ENCODE measurements around the gene FCER2.

DNA sequence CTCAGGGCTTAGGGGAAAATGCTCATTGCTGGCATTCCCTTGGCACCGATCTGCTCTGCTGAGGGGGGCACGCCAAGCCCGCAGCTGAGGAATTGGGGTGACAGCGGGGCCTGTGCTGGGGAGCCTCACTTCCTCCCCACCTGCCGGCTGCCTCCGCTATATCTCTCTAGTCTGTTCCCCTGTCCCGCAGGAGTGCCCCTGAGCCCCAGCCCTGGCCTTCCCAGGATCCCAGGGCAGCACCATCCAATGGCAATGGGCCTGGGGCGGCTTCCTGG, 55.6 kb downstream of the FCER2 start:
- TF ChIP-seq, protein P1, sequence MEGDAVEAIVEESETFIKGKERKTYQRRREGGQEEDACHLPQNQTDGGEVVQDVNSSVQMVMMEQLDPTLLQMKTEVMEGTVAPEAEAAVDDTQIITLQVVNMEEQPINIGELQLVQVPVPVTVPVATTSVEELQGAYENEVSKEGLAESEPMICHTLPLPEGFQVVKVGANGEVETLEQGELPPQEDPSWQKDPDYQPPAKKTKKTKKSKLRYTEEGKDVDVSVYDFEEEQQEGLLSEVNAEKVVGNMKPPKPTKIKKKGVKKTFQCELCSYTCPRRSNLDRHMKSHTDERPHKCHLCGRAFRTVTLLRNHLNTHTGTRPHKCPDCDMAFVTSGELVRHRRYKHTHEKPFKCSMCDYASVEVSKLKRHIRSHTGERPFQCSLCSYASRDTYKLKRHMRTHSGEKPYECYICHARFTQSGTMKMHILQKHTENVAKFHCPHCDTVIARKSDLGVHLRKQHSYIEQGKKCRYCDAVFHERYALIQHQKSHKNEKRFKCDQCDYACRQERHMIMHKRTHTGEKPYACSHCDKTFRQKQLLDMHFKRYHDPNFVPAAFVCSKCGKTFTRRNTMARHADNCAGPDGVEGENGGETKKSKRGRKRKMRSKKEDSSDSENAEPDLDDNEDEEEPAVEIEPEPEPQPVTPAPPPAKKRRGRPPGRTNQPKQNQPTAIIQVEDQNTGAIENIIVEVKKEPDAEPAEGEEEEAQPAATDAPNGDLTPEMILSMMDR (IDR thresholded peaks at IDR 0.05; ENCODE audit: low read length), result no peak
- no peak for TF ChIP-seq EZH2 (optimal IDR thresholded peaks at IDR 0.05; ENCODE audit: low read depth, low read length)
